NAMALWA (cell line): ENCODE measurements around the gene MYO9A.
A peak's percentile ranks its signal among the peaks of the same experiment; 100 is the strongest.
"Not testable (repeated sequence)": the region's sequence is repeated elsewhere in the genome, so short reads cannot be mapped to it uniquely, and the experiment has no call there.

Experiments
- DNase-seq: peaks from one replicate; pipeline ENCODE4 v3.0.0-alpha.2; 2015; ENCODE audit warnings: low spot score

MYO9A gene

DNA sequence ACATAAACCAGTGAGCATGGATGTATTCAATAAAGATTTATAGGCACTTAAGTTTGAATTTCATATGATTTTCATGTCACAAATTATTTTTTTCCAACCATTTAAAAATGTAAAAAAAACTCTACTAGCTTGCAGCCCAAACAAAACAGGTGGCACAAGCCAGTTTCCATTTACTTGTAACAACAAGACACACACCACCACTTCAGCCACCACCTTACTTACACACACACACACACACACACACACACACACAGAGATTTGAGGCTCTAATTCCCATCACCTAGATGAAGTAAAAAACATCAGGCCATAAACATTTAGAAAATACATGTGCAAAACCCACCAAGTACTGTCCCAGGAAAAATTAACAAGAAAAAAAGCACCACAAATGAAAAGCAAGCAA, 25.3 kb downstream of the MYO9A start:
- DNase-seq = no peak

DNA sequence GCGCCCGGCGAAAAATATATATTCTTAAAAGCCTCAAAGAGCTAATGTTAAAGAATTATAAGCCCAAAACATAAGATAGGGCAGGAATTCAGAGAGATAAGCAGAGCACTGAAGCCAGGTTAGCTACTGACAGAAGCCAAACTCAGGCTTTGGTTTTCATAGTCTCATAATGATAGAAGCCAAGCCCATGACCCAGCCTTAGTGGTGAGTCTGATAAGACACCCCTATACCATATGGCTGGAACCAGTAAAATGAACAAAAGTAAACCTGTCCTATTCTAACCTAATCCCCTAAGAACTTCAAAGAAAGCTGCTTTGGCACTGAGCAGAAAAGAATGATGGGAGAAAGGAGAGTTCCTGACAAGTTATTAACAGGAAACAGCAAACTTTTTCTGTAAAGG, 25.9 kb downstream of the MYO9A start:
- DNase-seq = no peak

DNA sequence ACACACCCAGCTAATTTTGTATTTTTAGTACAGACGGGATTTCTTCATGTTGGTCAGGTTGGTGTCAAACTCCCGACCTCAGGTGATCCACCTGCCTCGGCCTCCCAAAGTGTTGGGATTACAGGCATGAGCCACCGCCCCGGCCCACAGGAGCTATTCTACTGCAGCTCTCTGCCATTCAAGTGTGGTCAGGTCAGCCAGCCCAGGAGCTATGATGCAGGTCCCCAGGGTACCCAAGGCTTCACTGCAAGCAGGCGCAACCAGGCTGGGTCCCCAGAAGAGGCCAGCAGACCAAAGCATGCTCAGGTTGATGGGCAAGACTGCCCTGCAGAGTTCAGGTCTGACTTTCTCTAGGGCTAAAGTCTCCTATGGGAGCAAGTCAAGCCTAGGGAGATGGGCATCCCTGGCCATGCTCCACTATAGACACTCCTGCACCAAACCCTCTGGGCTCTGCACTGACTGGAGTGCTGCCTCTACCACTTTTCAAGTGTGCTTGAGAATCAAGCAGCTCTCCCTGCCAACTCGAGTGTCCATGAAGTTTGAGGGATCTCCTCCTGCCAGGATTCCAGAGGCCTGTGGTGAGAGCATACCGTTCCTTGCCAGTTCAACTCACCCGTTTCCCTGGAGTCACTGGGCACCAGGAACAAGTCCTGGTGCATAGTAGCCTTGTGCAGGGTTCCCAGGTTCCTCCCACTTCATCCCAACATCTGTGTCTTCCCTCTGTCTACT, 30.9 kb downstream of the MYO9A start:
- DNase-seq = no peak

DNA sequence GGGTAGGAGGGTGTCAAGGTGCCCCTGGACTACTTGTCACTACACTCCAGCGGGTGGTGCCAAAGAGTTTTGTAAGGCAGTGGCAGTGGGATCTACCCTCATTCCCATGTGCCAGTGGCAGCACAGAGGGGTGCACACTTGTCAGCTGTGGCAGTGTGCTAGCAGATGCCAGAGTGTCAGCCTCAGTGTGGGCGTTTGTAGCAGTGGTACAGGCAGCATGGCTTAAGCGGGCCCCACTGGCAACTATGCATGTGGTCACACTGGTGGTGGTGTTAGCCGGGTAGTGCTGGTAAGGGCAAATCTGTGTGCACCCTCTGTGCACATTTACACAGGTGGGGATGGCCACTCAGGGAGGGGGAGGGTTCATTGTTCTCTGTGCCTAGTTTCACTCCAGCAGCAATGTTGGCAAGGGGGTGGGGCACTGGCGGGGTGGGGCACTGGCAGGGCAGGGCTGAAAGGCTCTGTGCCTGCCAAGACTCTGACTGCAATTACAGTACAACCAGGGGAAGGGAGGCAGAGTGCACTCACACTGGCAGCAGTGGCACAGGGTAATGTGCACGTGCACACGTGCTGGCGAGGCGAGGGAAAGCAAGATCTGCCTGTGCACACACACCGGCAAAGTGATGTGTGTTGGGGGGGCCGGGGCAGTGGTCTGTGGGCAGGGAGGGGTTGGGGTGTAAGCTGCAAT, 31.8 kb downstream of the MYO9A start:
- no peak for DNase-seq

DNA sequence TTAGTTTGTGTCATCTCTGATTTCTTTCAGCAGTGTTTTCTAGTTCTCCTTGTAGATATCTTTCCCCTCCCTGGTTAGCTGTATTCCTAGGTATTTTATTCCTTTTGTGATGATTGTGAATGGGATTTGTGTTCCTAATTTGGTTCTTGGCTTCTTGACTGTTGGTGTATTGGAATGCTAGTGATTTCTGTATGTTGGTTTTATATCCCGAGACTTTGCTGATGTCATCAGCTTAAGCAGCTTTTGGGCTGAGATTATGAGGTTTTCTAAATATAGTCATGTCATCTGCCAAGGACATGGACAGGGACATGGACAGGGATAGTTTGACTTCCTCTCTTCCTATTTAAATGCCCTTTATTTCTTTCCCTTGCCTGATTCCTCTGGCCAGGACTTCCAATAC, 35.8 kb downstream of the MYO9A start:
- no peak for DNase-seq

DNA sequence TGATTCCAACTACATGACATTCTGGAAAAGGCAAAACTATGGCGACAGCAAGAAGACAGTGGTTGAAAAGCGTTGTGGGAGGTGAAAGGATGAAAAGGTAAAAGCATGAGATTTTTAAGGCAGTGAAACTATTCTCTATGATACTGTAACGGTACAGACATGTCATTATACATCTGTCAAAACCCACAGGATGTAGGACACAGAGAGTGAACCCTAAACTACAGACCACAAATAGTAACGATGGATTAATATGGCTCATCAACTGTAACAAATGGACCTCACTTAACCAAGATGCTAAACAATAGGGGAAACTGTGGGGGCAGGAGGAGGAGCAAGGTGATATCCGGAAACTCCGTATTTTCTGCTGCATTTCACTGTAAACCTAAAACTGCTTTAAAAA, 39.1 kb downstream of the MYO9A start:
- DNase-seq = peak; percentile 40

DNA sequence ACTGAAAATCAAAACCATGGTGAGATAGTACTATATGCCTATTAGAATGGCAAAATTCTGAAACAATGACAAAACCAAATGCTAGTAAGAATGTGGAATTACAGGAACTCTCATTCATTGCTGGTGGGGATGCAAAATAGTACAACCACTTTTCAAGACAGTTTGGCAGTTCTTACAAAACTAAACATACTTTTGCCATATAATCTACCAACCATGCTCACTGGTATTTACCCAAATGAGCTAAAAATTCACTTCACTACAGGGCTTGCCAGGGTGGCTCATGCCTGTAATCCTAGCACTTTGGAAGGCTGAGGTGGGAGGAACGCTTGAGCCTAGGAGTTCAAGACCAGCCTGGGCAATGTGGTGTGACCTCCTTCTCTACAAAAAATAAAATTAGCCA, 40.0 kb downstream of the MYO9A start:
- no peak for DNase-seq

DNA sequence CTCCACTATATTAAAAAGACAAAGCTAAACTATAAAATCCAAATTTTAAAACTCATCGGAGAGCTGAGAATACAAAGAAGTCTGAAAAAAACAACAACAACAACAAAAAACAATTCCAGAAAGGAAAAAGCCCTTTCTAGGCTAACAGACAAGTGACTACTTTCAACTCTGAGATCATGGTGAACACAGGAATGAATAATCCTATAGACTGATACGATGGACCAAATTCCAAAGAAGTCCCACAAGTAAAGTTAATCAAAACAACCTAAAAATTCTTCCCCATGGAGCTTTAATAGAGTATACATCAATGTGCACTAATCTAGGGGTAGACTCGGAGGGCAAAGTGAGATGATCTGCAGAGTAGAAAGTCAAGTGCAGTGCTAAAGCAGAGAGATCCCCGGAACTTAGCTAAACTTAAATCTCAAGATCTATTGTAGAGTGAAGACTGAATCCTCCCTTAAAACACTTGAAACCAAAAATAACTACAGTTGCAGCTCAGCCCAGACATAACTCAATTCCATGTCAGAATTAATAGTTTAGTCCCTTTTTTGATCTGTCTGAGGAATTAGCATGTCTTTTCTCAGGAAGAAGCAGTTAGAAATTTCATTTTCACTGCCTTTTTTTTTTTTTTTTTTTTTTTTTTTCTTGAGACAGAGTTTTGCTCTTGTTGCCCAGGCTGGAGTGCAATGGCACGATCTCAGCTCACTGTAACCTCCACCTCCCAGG, 43.5 kb downstream of the MYO9A start:
- DNase-seq = no peak

DNA sequence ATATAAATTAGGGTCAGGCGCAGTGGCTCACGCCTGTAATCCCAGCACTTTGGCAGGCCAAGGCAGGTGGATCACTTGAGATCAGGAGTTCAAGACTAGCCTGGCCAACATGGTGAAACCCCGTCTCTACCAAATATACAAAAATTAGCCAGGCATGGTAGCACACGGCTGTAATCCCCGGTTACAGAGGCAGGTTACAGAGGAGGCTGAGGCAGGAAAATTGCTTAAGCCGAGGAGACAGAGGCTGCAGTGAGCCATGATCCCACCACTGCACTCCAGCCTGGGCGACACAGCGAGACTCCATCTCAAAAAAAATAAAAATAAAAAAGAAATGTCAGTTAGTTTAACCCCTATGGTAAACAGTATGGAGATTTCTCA, 46.5 kb downstream of the MYO9A start:
- not testable (repeated sequence) for DNase-seq

DNA sequence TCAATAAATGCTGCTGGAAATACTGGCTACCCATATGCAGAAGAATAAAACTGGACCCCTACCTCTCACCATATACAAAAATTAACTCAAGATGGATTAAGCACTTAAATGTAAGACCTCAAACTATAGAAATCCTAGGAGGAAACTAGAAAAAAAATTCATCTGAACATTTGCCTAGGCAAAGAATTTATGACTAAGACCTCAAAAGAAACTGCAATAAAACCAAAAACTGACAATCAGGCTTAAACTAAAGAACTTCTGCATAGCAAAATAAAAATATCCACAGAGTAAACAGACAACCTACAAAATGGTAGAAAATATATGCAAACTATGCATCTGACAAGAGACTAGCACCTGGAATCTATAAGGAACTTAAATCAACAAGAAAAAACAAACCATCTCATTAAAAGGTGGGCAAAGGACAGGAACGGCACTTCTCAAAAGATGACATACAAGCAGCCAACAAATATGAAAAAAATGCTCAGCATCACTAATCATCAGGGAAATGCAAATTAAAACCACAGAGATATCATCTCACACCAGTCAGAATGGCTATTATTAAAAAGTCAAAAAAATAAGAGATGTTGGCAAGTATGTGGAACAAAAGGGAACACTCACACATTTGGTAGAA, 47.0 kb downstream of the MYO9A start:
- peak; percentile 60 for DNase-seq

DNA sequence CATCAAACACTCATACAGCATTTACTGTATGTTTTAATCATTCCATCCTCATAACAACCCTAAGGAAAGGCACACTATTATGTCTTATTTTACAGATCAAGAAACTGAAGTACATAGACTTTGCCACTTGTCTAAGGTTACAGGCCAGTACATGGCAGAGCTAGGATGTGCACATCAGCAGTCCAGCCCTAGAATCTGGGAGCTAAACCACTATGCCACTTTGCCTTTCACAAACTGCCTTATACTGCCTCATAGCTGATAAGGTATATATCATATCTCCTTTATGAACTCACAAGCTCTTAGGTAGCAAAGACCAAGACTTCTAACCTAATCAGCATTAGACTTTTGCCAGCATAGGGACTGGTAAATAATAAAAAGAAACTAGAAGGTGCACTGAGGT, 49.1 kb downstream of the MYO9A start:
- no peak for DNase-seq

DNA sequence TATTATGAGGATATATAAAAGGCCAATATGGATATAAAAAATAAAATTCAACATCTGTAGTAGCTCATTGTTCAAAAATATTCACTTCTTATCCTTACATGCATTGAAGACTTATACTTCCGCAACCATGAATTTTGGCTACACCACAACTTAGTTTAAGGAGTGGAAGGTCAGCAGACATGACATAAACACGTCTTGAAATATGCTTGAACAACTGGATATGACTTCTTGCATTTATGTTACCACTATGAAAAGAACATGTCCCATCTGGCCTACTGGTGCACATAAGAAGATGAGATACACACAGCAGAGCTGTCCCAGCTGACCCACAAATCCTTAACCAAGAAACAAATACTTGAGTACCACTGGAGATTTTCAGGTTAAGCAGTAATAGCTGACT, 52.1 kb downstream of the MYO9A start:
- no peak for DNase-seq

DNA sequence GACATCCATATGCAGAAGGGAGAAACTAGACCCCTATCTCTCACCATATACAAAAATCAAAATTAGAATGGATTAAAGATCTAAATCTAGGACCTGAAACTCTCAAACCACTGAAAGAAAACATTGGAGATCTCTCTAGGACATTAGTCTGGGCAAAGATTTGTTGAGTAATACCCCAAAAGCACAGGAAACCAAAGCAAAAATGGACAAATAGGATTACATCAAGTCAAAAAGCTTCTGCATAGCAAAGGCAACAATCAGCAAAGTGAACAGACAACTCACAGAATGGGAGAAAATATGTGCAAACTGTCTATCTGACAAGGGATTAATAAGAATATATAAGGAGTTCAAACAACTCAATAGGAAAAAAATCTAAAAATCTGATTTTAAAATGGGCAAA, 54.8 kb downstream of the MYO9A start:
- no peak for DNase-seq

DNA sequence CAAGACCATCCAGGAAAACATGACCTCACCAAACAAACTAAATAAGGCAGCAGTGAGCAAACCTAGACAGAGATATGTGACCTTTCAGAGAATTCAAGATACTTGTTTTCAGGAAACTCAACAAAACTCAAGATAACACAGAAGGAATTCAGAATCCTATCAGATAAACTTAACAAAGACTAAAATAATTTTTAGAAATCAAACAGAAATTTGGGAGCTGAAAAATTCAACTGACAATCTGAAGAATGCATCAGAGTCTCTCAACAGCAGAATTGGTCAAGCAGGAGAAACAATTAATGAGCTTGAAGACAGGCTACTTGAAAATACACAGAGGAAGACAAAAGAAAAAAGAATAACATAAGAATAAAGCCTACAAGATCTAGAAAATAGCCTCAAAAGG, 55.6 kb downstream of the MYO9A start:
- DNase-seq = no peak

DNA sequence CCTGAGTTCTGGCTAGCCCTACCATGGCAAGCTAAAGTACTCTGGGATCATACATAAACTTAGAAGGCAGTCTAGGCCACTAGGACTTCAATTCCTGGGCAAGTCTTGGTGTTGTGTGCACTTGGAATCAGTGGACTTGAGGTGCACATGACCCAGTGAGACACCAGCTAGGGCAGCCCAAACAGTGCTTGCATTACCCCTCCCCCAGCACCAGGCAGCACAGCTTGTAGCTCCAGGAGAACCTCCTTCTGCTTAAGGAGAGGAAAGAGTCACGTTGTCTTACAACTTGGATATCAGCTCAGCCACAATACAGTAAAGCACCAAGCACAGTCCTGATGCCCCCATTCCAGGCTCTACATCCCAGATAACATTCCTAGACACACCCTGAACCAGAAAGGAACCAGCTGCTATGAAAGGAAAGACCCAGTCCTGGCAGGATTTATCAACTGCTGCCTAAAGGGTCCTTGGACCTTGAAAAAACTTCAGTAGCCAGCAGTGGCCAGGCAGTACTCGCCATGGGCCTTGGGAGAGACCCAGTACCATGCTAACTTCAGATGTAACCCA, 57.2 kb downstream of the MYO9A start:
- no peak for DNase-seq

DNA sequence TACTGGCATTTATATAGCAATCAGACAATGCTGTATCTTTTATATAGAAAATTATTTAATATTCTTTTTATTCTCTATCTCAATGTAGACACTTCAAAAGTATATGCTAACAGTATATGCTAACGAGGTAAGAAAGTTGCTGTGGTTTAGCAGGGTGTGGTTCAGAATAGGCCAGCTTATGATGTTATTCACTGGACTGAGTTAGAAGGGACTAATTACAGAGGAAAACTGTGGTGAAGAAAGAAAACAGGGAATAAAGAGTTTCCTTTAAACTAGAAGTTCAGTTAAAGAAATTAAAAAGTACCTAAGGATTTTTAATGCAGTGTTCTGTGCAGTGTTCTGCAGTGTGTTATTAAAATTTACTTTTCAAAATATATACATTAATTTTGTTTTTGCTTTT, 59.4 kb downstream of the MYO9A start:
- DNase-seq = no peak

DNA sequence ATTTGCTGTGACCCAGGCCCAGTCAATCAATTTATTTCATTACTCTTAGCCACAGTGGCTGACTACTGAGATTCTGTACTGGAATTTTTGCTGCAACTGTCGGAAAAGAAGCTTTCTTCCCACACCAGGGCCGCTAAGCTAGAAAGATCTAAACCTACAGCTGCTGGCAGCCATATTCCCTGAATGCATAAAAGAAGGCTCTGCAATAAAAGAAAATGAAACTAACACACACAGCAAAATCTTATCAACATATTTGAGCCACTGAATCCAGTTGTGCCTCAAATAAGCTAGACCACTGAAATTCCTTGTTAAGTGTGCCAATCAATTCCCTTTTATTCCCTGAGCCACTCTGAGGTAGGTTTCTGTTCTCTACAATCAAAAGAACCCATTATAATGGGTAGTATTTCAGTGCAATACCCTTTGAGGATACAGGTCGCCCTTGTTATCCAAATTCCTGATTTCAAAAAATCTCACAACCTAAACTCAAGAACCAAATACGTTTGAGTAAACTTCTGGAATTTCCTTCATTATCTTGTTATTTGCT, 60.3 kb downstream of the MYO9A start:
- no peak for DNase-seq

DNA sequence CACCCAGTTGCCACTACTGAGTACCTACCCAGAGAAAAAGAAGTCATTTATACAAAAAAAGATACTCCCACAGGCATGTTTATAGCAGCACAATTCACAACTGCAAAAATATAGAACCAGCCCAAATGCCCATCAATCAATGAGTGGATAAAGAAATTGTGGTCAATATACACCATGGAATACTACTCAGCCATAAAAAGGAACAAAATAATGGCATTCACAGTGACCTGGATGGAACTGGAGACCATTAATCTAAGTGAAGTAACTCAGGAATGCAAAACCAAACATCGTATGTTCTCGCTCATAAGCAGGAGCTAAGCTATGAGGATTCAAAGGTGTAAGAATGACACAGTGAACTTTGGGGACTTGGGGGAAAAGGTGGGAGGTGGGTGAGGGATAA, 61.7 kb downstream of the MYO9A start:
- not testable (repeated sequence) for DNase-seq

DNA sequence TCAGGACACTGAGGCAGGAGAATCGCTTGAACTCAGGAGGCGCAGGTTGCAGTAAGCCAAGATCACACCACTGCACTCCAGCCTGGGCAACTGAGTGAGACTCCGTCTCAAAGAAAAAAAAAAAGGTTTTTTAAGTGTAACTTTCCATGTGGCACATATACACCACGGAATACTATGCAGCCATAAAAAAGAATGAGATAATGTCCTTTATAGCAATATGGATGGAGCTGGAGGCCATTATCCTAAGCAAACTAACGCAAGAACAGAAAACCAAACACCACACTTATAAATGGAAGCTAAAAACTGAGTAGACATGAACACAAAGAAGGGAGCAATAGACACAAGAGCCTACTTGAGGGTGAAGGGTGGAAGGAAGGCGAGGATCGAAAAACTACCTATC, 64.7 kb downstream of the MYO9A start:
- DNase-seq = not testable (repeated sequence)

DNA sequence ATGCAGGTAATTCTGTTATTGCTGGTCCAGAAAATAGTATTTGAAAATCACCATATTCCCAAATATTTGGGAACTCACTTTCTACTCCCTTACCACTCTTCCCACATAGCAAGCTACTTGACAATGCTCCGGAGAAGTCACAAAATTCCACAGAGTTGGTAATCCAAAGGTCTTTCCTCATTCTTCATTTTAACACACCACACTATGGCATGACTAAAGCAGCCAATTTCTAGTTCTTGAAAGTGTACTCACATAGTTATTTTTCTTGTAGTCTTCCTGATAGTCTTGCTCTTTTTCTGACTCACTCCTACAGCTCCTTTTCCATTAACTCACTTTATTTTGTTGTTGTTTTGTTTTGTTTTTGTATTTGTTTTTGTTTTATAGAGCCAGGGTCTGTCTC, 67.2 kb downstream of the MYO9A start:
- DNase-seq = no peak

DNA sequence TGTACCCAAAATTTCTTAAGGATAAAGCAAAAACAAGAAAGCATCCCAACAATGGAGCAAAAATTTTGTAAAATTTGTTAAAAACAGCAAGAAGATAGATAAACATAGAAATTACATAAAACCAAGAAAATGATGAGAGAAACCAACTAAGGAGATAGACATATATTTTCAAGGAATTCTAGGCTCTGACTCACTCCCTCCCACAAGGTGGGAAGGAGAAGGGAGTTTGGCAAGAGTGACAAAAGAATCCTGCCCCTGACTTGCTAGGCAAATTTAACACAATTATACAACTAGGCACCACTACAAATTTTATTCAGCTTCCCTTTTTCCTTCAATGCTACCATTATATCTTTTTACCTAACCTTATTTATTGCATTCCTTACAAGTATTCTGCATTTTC, 70.9 kb downstream of the MYO9A start:
- no peak for DNase-seq

DNA sequence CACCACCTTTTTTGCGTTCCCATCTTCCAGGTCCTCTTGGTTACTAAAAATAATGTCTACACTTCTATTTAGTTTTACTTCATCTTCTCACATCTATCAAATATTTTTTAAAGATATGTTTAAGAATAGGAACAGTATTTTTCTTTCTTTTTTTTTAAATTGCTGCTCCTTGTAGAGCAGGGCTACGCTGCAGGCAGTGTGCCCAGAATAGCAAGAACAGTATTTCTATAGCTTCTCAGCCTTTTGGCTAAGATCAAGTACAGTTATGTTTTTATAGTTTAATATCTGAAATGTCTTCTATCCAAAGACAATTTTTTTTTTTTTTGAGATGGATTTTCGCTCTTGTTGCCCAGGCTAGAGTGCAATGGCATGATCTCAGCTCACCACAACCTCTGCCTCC, 73.0 kb downstream of the MYO9A start:
- DNase-seq = no peak
